ENCODE measurements around the gene B3GALT4. TPM values are rescaled to one million over a fixed set of nuclear protein-coding genes. Genes with fewer than 3 reads are reported as not detected.
A peak's percentile ranks its signal among the peaks of the same experiment; 100 is the strongest.

The B3GALT4 gene
- total RNA-seq, 1 donor = 4.3 TPM

DNA sequence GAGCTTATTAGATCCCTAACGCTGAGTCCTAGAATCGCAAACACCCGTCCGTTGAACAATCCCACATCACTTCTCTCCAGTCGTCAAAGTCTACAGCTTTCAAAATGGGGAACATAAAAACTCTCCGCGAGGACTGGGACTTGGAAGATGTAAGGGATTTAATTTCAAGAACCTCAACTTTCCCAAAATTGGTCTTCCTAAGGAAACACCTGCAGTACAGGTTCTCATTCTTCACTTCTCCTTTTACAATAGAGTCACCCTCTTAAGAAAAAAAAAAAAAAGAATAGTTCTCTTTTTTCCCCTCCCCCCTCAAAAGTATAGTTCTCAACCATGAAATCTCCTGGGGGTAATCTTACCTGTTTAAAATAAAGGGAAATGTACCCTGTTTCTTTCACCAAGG, 47.2 kb downstream of the B3GALT4 start:
- Histone ChIP-seq H3K4me3 (ENCODE audit: insufficient read depth, low read length) (peak overlapping the region; percentile 89), H3K36me3 (ENCODE audit: insufficient read depth, low read length) (peaks cover 11% of the 10 kb centered on the region), H3K27ac (ENCODE audit: low read depth, low read length) (no peak overlapping the region), H4K20me1 (ENCODE audit: insufficient read depth, low read length) (peaks cover 7% of the 10 kb centered on the region), H3K79me2 (ENCODE audit: insufficient read depth, low read length) (peaks cover 26% of the 10 kb centered on the region), H2AFZ (ENCODE audit: low read length) (no peak overlapping the region), H3K4me1 (ENCODE audit: insufficient read depth, low read length) (peaks cover 39% of the 10 kb centered on the region), H3K27me3 (ENCODE audit: insufficient read depth, low read length) (no peaks in the 10 kb centered on the region), H3K9me3 (ENCODE audit: low read depth, low read length) (no peaks in the 10 kb centered on the region), H3K4me2 (ENCODE audit: insufficient read depth, low read length) (peak overlapping the region; percentile 98)
- no peak for DNase-seq (ENCODE audit: insufficient read length, low spot score, missing footprints)
- TF ChIP-seq, protein P1, sequence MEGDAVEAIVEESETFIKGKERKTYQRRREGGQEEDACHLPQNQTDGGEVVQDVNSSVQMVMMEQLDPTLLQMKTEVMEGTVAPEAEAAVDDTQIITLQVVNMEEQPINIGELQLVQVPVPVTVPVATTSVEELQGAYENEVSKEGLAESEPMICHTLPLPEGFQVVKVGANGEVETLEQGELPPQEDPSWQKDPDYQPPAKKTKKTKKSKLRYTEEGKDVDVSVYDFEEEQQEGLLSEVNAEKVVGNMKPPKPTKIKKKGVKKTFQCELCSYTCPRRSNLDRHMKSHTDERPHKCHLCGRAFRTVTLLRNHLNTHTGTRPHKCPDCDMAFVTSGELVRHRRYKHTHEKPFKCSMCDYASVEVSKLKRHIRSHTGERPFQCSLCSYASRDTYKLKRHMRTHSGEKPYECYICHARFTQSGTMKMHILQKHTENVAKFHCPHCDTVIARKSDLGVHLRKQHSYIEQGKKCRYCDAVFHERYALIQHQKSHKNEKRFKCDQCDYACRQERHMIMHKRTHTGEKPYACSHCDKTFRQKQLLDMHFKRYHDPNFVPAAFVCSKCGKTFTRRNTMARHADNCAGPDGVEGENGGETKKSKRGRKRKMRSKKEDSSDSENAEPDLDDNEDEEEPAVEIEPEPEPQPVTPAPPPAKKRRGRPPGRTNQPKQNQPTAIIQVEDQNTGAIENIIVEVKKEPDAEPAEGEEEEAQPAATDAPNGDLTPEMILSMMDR (IDR thresholded peaks at IDR 0.05; ENCODE audit: extremely low read depth, low read depth, low read length) = no peak

Other genes starting within 250 kb of the B3GALT4 start
- gene HLA-DPA1, start 203.5 kb upstream of the B3GALT4 start, total RNA-seq = 5.4 and 30.4 TPM in 2 replicates
- 8.7 and 12.4 TPM in 2 replicates for gene HLA-DPB1, start 201.1 kb upstream of the B3GALT4 start, total RNA-seq
- gene COL11A2, start 84.7 kb upstream of the B3GALT4 start, total RNA-seq = 1.8 TPM in 2 replicates
- gene RXRB, start 76.5 kb upstream of the B3GALT4 start, total RNA-seq = 19.2 and 20.9 TPM in 2 replicates
- gene SLC39A7, start 76.3 kb upstream of the B3GALT4 start, total RNA-seq = 108 and 109 TPM in 2 replicates
- gene HSD17B8, start 72.5 kb upstream of the B3GALT4 start, total RNA-seq = 2.7 and 3.3 TPM in 2 replicates
- 34.0 and 34.2 TPM in 2 replicates for gene RING1, start 68.6 kb upstream of the B3GALT4 start, total RNA-seq
- gene VPS52, start 5.2 kb upstream of the B3GALT4 start, total RNA-seq = 41.3 and 42.7 TPM in 2 replicates
- gene RPS18, start 5.0 kb upstream of the B3GALT4 start, total RNA-seq = 1,994 and 2,278 TPM in 2 replicates
- 85.7 and 86.9 TPM in 2 replicates for gene WDR46, start 12.1 kb downstream of the B3GALT4 start, total RNA-seq
- gene PFDN6, start 12.5 kb downstream of the B3GALT4 start, total RNA-seq = 14.1 and 15.9 TPM in 2 replicates
- gene RGL2, start 21.8 kb downstream of the B3GALT4 start, total RNA-seq = 33.9 and 35.5 TPM in 2 replicates
- gene TAPBP, start 37.0 kb downstream of the B3GALT4 start, total RNA-seq = 90.2 and 92.6 TPM in 2 replicates
- 18.6 and 19.5 TPM in 2 replicates for gene ZBTB22, start 40.6 kb downstream of the B3GALT4 start, total RNA-seq
- 32.7 and 39.4 TPM in 2 replicates for gene DAXX, start 45.8 kb downstream of the B3GALT4 start, total RNA-seq
- gene KIFC1, start 114.7 kb downstream of the B3GALT4 start, total RNA-seq = 3.2 and 4.0 TPM in 2 replicates
- gene PHF1, start 133.9 kb downstream of the B3GALT4 start, total RNA-seq = 25.9 and 30.8 TPM in 2 replicates
- gene CUTA, start 141.0 kb downstream of the B3GALT4 start, total RNA-seq = 89.3 and 122 TPM in 2 replicates
- 6.9 and 8.8 TPM in 2 replicates for gene SYNGAP1, start 142.9 kb downstream of the B3GALT4 start, total RNA-seq
- 4.1 and 4.7 TPM in 2 replicates for gene ZBTB9, start 177.5 kb downstream of the B3GALT4 start, total RNA-seq

All from osteoblast (primary cell).